HEK293T (cell line): ENCODE results near the gene FAM193A.
"Not testable (repeated sequence)": the region's sequence is repeated elsewhere in the genome, so short reads cannot be mapped to it uniquely, and the experiment has no call there.

Experiments
- CTCF ChIA-PET: fragments of 350-600 bp; formaldehyde crosslinking; extraction: SDS; loops from one replicate; lab custom pipeline; 2021; ENCODE audit warnings: antibody characterized with exemption, inconsistent platforms; lab: Yijun Ruan, JAX
- POLR2A ChIA-PET: fragments of 350-600 bp; formaldehyde crosslinking; extraction: SDS; loops from one replicate; lab custom pipeline; 2020; ENCODE audit warnings: antibody characterized with exemption, inconsistent platforms; lab: Yijun Ruan, JAX
- DNase-seq: peaks from one replicate; pipeline ENCODE4 v3.0.0; 2012; ENCODE audit warnings: mixed read lengths; ENCODE audit errors: extremely low spot score
- ARNT ChIP-seq: fragments of 450-650 bp; IDR thresholded peaks from 2 replicates; pipeline ENCODE4 v1.6.1; 2017; ENCODE audit warnings: mild to moderate bottlenecking
- BHLHE40 ChIP-seq: fragments of 450-650 bp; IDR thresholded peaks from 2 replicates; pipeline ENCODE4 v1.6.1; 2016; ENCODE audit warnings: mild to moderate bottlenecking, moderate library complexity, borderline replicate concordance
- CTBP1 ChIP-seq: fragments of 450-650 bp; IDR thresholded peaks from 2 replicates; pipeline ENCODE4 v1.6.1; 2016; ENCODE audit warnings: borderline replicate concordance
- ELF4 ChIP-seq: fragments of 450-650 bp; IDR thresholded peaks from 2 replicates; pipeline ENCODE4 v1.6.1; 2017; ENCODE audit warnings: antibody characterized with exemption
- FOXA1 ChIP-seq: fragments of 450-650 bp; IDR thresholded peaks from 2 replicates; pipeline ENCODE4 v1.6.1; 2016; ENCODE audit warnings: mild to moderate bottlenecking
- FOXK2 ChIP-seq: fragments of 450-650 bp; IDR thresholded peaks from 2 replicates; pipeline ENCODE4 v1.6.1; 2016; ENCODE audit warnings: mild to moderate bottlenecking
- FOXM1 ChIP-seq: fragments of 450-650 bp; IDR thresholded peaks from 2 replicates; pipeline ENCODE4 v1.6.1; 2017; ENCODE audit warnings: mild to moderate bottlenecking, borderline replicate concordance
- HDGF ChIP-seq: fragments of 450-650 bp; IDR thresholded peaks from 2 replicates; pipeline ENCODE4 v1.6.1; 2017; ENCODE audit warnings: antibody characterized with exemption, borderline replicate concordance
- L3MBTL2 ChIP-seq: fragments of 450-650 bp; conservative IDR thresholded peaks from 2 replicates; pipeline ENCODE4 v1.6.1; 2016; ENCODE audit warnings: mild to moderate bottlenecking
- LEF1 ChIP-seq: fragments of 450-650 bp; IDR thresholded peaks from 2 replicates; pipeline ENCODE4 v1.6.1; 2017; ENCODE audit warnings: mild to moderate bottlenecking, borderline replicate concordance
- NFRKB ChIP-seq: fragments of 450-650 bp; IDR thresholded peaks from 2 replicates; pipeline ENCODE4 v1.6.1; 2016; ENCODE audit warnings: mild to moderate bottlenecking, moderate library complexity
- PKNOX1 ChIP-seq: fragments of 450-650 bp; IDR thresholded peaks from 2 replicates; pipeline ENCODE4 v1.6.1; 2016
- SP1 ChIP-seq: fragments of 450-650 bp; IDR thresholded peaks from 2 replicates; pipeline ENCODE4 v1.6.1; 2017
- SUZ12 ChIP-seq: fragments of 450-650 bp; IDR thresholded peaks from 2 replicates; pipeline ENCODE4 v1.6.1; 2016; ENCODE audit warnings: mild to moderate bottlenecking
- TARDBP ChIP-seq: fragments of 450-650 bp; IDR thresholded peaks from 2 replicates; pipeline ENCODE4 v1.6.1; 2016
- ZNF384 ChIP-seq: fragments of 450-650 bp; IDR thresholded peaks from 2 replicates; pipeline ENCODE4 v1.6.1; 2016

Gene FAM193A

GRCh38 chr4:2756691-2757350 lies 220.4 kb downstream of the FAM193A start:
- ChIA-PET POLR2A (interaction anchor here (0.7 to 1.9 kb wide), 5 partner anchors 11 to 206 kb away, joined by 3 to 6 read pairs (median 4); no protein-coding TSS in a partner anchor), CTCF (no interaction called here)
- TF ChIP-seq FOXK2 (no peak), ELF4 (no peak), ARNT (no peak), HDGF (no peak), TARDBP (no peak), ZNF384 (no peak), L3MBTL2 (no peak; the same call in 1 of the 2 replicates), FOXM1 (no peak), BHLHE40 (no peak), LEF1 (no peak), CTBP1 (no peak), NFRKB (no peak), FOXA1 (no peak)
- DNase-seq: no peak

DNA sequence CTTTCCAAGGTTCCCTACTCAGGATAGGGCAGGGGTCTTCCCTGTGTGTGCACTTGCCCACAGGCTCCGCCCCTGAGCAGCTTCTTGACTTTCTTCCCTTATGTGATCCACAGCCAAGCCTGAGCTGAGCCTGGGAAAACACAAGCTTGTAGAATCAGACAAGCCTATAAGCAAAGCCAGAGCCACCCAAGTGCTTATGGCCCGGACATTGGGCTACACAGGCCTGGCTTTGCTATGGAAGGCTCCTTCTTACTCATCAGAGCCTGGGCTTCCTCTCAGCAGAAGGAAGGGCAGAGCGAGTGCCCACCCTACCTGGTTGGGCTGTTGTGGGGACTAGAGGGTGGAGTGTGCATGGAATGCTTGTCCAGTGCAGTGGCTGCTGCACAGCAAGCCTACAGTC lies 221.0 kb downstream of the FAM193A start:
- TF ChIP-seq L3MBTL2: no peak
- TF ChIP-seq NFRKB: no peak
- TF ChIP-seq CTBP1: no peak
- no peak for TF ChIP-seq SUZ12
- CTCF ChIA-PET: no interaction called here
- POLR2A ChIA-PET: no interaction called here
- DNase-seq: no peak

GRCh38 chr4:2761035-2761923 lies 224.8 kb downstream of the FAM193A start:
- ChIA-PET CTCF (no interaction called here), POLR2A (interaction anchor here (1.1 kb wide), 2 partner anchors 51 to 57 kb away, joined by 3 to 4 read pairs; no protein-coding TSS in a partner anchor)
- TF ChIP-seq CTBP1 (no peak), HDGF (no peak), BHLHE40 (no peak), SP1 (no peak), NFRKB (no peak), L3MBTL2 (no peak)
- no peak for DNase-seq

DNA sequence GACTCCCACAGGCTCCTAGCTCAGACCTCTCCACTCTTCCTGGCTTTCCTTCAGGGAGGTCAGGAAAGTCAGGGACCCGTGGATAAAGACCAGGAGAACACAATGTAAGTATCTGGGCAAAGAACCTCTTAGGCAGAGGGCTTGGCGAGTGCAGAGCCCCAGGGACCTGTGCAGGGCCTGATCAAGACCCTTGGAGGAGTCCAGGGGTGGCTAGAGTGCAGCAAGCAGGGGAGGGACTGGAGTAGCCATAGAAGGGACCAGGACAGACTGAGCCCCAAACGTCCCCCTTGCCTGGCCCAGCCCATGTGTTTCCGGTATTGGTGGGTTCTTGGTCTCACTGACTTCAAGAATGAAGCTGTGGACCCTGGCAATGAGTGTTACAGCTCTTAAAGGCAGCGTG lies 225.6 kb downstream of the FAM193A start:
- DNase-seq: no peak
- no peak for TF ChIP-seq CTBP1
- no peak for TF ChIP-seq HDGF
- TF ChIP-seq ZNF384: no peak
- no peak for TF ChIP-seq NFRKB
- no peak for TF ChIP-seq ARNT
- no peak for TF ChIP-seq FOXK2
- no peak for TF ChIP-seq LEF1
- TF ChIP-seq L3MBTL2: no peak
- TF ChIP-seq ELF4: no peak
- no peak for TF ChIP-seq SUZ12
- TF ChIP-seq SP1: no peak
- TF ChIP-seq PKNOX1: no peak
- TF ChIP-seq FOXM1: no peak
- no peak for TF ChIP-seq TARDBP
- no peak for TF ChIP-seq FOXA1
- TF ChIP-seq BHLHE40: no peak
- POLR2A ChIA-PET: interaction anchor here (1.1 kb wide), 1 partner anchor 50 kb away, joined by 4 read pairs; no protein-coding TSS in a partner anchor
- CTCF ChIA-PET: interaction anchor here (0.6 kb wide), 2 partner anchors 105 to 395 kb away, joined by 3 to 4 read pairs; no protein-coding TSS in a partner anchor

- ChIA-PET CTCF (interaction anchor here (0.6 to 1.2 kb wide), 5 partner anchors 106 to 395 kb away, joined by 3 to 11 read pairs (median 4); no protein-coding TSS in a partner anchor), POLR2A (interaction anchor here (0.9 to 1.7 kb wide), 3 partner anchors 50 to 172 kb away, joined by 3 to 4 read pairs (median 4); no protein-coding TSS in a partner anchor)
- DNase-seq: not testable (repeated sequence)
Observed at GRCh38 chr4:2762486-2763370, 226.3 kb downstream of the FAM193A start.

DNA sequence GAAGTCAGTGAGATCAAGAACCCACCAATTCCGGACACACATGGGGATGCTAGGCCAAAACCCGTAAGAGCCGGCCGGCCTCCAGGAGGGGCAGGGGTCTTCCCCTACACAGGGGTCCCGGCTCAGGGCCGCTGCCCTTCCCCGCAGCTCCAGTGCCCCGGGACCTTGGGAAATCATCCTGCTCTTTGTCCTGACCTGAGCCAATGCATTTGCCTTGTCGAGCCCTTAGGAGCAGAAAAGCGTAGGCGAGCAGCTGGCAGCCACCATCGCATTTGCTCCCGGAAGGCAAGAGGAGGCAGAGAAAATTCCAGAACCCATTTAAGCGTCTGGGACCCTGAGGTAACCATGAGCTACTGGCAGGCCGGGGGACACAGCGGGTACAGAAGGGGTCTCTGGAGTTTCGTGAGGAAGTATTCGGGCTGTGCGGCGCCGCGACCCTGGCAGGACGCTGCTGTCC lies 227.1 kb downstream of the FAM193A start:
- DNase-seq: no peak
- ChIA-PET POLR2A (interaction anchor here (0.9 to 1.7 kb wide), 3 partner anchors 48 to 172 kb away, joined by 3 to 4 read pairs (median 3); no protein-coding TSS in a partner anchor), CTCF (interaction anchor here (0.6 to 1.4 kb wide), 6 partner anchors 17 to 280 kb away, joined by 3 to 11 read pairs (median 3); no protein-coding TSS in a partner anchor)
- TF ChIP-seq FOXK2: no peak
- no peak for TF ChIP-seq TARDBP
- TF ChIP-seq SUZ12: no peak
- TF ChIP-seq L3MBTL2: no peak
- no peak for TF ChIP-seq ELF4
